ENCODE data around the gene CKAP5. TPM values are rescaled to one million over a fixed set of nuclear protein-coding genes. Genes with fewer than 3 reads are reported as not detected.

The CKAP5 gene
- total and polyA plus RNA-seq, 5 experiments from 2014 or later = 10.7 to 45.7 (median 17.2) TPM

DNA sequence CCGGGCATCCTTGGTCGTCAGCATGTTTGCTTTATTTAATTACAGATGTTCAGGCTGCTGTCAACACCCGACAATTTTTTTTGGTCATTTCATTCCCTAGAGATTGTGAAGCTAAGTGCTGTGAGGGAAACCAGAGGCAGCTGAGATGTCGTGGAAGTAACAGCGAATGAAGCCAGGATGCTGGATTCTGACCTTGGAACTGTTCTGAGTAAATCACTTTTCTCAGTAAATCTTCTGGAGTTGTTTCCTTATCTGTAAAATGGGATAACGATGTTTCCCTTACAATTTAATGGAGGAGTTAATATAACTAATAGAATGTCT is 390 bp upstream of the CKAP5 start:
- Mint-ChIP-seq H3K9me3 (peaks cover 0 to 2% (median 0%) of the 10 kb centered on the region in 9 donors), H3K4me1 (peaks cover 19 to 42% (median 39%) of the 10 kb centered on the region in 4 donors), H3K4me3 (peak overlapping the region; percentile 93 to 99 (median 98)), H3K27ac (peak overlapping the region; percentile 68 to 97 (median 96)), H3K27me3 (no peaks in the 10 kb centered on the region), H3K36me3 (no peaks in the 10 kb centered on the region)
- ATAC-seq (no peak), DNase-seq (no peak)
- POLR2A ChIA-PET = interaction anchor here (1.0 to 1.2 kb wide), 2 partner anchors 8 to 20 kb away, joined by 3 to 6 read pairs; no protein-coding TSS in a partner anchor

DNA sequence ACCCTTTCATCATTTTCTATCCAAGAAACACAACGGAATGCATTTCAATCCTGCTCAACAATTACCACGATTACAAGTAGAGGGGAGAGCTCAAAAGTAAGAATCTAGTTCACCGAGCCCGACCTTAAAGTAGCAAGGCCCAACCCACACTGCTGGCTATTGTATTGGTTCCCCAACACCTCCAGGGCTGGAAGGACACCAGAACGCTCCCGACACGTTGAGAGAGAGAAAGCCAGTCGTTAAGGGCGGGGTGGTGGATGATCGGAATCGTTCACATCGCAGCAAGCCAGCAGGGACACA is 690 bp downstream of the CKAP5 start:
- ATAC-seq (no peak), DNase-seq (no peak)
- Mint-ChIP-seq H3K27ac (peak overlapping the region; percentile 83 to 96 (median 88)), H3K4me1 (peaks cover 19 to 43% (median 41%) of the 10 kb centered on the region in 4 donors), H3K27me3 (no peaks in the 10 kb centered on the region), H3K4me3 (peak overlapping the region; percentile 81 to 99 (median 90)), H3K36me3 (peaks cover 0 to 6% (median 0%) of the 10 kb centered on the region in 3 donors), H3K9me3 (no peaks in the 10 kb centered on the region)
- POLR2A ChIA-PET = interaction anchor here (0.5 to 1.6 kb wide), 2 partner anchors 20 to 22 kb away, joined by 3 to 10 read pairs; no protein-coding TSS in a partner anchor

DNA sequence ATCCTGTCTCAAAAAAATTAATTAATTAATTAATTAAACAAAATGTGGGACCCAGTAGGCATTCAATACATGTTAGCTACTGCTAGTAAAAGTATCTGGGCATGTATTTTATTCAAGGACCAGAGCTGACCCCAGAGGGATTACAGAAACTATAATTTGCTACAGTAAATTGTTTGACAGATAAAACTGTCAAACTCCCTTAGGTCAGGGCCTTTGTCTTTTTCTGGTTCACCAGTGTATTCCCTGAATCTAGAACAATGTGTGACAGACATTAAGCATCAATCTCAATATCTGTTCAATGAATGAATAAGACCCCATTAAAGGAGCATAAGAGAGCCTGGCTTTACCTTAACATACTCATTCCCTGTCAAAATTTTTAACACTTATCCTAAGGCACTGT is 6.0 kb downstream of the CKAP5 start:
- no peak overlapping the region for H3K4me3 Mint-ChIP-seq
- peaks cover 0 to 14% (median 0%) of the 10 kb centered on the region in 3 donors for H3K36me3 Mint-ChIP-seq
- H3K27ac Mint-ChIP-seq = no peak overlapping the region
- H3K27me3 Mint-ChIP-seq = no peaks in the 10 kb centered on the region
- no peaks in the 10 kb centered on the region for H3K9me3 Mint-ChIP-seq
- ATAC-seq (no peak), DNase-seq (no peak)
- POLR2A ChIA-PET = no interaction called here
- peaks cover 17 to 59% (median 57%) of the 10 kb centered on the region in 4 donors for H3K4me1 Mint-ChIP-seq

DNA sequence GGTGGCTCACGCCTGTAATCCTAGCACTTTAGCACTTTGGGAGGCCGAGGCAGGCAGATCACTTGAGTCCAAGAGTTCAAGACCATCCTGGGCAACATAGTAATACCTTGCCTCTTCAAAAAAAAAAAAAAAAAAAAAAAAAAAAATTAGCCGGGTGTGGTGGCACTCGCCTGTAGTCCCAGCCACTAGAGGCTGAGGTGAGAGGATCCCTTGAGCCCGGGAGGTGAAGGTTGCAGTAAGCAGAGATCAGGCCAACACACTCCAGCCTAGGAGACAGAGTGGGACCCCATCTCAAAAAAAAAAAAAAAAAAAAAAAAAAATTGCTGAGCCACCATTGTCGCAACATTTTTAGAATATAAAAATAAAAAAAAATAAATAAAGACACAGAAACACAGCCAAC is 7.6 kb downstream of the CKAP5 start:
- Mint-ChIP-seq H3K36me3 (peaks cover 0 to 14% (median 0%) of the 10 kb centered on the region in 3 donors), H3K27me3 (no peaks in the 10 kb centered on the region), H3K4me3 (no peak overlapping the region), H3K9me3 (no peaks in the 10 kb centered on the region), H3K27ac (no peak overlapping the region), H3K4me1 (peaks cover 15 to 48% (median 42%) of the 10 kb centered on the region in 4 donors)
- ATAC-seq = no peak
- POLR2A ChIA-PET = no interaction called here
- DNase-seq = no peak

DNA sequence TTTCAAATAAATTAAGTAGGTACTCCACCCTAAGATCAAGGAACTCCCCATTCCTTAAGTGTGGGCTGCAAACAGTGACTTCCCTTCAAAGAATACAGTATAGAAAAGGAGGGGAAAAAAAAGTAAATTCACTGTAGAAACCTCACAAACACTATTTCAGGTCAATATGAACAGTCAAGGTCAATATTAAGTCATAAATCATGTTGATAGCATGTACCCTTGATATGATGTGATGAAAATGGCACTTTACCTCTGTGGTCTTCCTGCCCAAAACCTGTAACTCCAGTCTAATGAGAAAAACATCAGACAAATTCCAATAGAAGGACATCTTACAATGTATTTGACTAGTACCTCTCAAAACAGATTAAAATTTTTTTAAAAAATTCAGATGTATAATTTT is 8.2 kb downstream of the CKAP5 start:
- peaks cover 10 to 46% (median 40%) of the 10 kb centered on the region in 4 donors for H3K4me1 Mint-ChIP-seq
- no peaks in the 10 kb centered on the region for H3K27me3 Mint-ChIP-seq
- no peak overlapping the region for H3K4me3 Mint-ChIP-seq
- H3K9me3 Mint-ChIP-seq = no peaks in the 10 kb centered on the region
- DNase-seq = no peak
- no peak overlapping the region for H3K27ac Mint-ChIP-seq
- no peak for ATAC-seq
- peaks cover 0 to 14% (median 0%) of the 10 kb centered on the region in 3 donors for H3K36me3 Mint-ChIP-seq
- POLR2A ChIA-PET = no interaction called here

DNA sequence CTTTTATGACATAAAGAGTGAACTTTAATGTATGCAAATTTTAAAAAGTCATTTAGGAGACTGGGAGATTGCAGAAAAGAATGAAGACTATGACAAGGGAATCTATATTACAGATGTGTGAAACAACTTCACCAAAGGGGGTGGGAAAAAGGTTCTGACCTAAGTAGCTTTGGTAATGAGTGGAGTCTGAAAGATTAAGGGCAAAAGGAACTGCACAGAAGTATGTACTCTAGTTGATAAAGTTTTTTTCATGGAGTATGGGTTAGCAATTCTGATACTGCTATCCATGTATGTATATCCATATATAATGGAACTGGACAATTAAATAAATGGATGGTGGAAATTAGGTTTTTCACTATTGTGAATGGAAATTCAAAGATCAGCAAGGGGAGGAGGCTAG is 9.2 kb downstream of the CKAP5 start:
- POLR2A ChIA-PET = no interaction called here
- Mint-ChIP-seq H3K27me3 (no peaks in the 10 kb centered on the region), H3K9me3 (no peaks in the 10 kb centered on the region), H3K27ac (no peak overlapping the region), H3K4me1 (peaks cover 8 to 42% (median 34%) of the 10 kb centered on the region in 4 donors), H3K4me3 (no peak overlapping the region), H3K36me3 (peaks cover 0 to 14% (median 0%) of the 10 kb centered on the region in 3 donors)
- no peak for ATAC-seq
- DNase-seq = no peak

DNA sequence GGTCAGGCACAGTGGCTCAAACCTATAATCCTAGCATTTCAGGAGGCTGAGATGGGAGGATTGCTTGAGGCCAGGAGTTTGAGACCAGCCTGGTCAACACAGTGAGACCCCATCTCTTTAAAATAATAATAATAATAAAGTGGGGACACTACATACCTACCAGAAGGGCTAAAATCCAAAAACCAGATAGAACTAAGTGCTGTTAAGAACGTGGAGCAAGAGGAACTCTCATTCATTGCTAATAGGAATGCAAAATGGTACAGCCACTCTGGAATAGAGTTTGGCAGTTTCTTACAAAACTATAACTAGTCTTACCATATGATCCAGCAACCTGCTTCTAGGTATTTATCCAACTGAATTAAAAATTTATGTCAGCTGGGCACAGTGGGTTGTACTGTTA is 9.6 kb downstream of the CKAP5 start:
- ATAC-seq = no peak
- Mint-ChIP-seq H3K4me1 (peaks cover 6 to 43% (median 33%) of the 10 kb centered on the region in 4 donors), H3K4me3 (no peak overlapping the region)

DNA sequence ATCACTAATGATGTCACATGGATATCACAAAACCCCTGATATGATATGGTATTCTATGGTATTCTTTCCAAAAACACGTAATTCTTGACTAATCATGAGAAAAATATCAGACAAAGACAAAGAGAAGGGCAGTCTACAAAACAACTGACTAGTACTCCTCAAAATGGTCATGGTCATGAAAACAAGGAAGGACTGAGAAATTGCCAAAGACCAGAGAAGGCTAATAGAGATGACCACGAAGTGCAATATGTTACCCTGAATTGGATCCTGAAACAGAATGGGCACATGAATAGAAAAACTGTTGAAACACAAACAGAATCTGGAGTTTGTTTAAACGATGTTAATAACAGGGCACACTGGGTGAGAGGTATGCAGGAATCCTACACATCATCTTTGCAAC is 10.2 kb downstream of the CKAP5 start:
- Mint-ChIP-seq H3K4me3 (no peak overlapping the region), H3K36me3 (peaks cover 0 to 12% (median 0%) of the 10 kb centered on the region in 3 donors), H3K9me3 (no peaks in the 10 kb centered on the region), H3K27me3 (no peaks in the 10 kb centered on the region), H3K4me1 (peaks cover 9 to 47% (median 31%) of the 10 kb centered on the region in 4 donors), H3K27ac (no peak overlapping the region)
- no peak for DNase-seq
- ATAC-seq = no peak
- POLR2A ChIA-PET = no interaction called here

More for the DNA sequence above, 9.6 kb downstream of the CKAP5 start:
- POLR2A ChIA-PET = no interaction called here
- H3K27me3 Mint-ChIP-seq = no peaks in the 10 kb centered on the region
- no peak overlapping the region for H3K27ac Mint-ChIP-seq
- peaks cover 0 to 14% (median 0%) of the 10 kb centered on the region in 3 donors for H3K36me3 Mint-ChIP-seq
- H3K9me3 Mint-ChIP-seq = no peaks in the 10 kb centered on the region
- DNase-seq = no peak

DNA sequence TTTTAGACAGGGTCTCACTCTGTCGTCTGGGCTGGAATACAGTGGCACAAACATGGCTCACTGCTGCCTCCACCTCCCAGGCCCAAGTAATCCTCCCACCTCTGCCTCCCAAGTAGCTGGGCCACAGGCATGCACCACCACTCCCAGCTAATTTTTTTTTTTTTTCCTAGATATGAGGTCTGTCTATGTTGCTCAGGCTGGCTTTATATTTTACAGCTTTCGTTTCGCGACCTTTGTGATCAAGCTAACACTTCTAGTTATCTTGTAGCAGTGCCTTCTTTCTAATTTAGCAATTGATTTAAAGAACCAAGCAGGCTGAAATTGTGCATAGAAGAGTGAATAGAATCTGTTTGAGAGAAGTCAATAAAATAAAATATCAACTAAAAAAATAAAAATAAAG is 11.3 kb downstream of the CKAP5 start:
- Mint-ChIP-seq H3K27me3 (no peaks in the 10 kb centered on the region), H3K36me3 (peaks cover 0 to 9% (median 0%) of the 10 kb centered on the region in 3 donors), H3K4me1 (peaks cover 9 to 50% (median 31%) of the 10 kb centered on the region in 4 donors), H3K27ac (no peak overlapping the region), H3K9me3 (no peaks in the 10 kb centered on the region), H3K4me3 (no peak overlapping the region)
- DNase-seq (no peak), ATAC-seq (no peak)
- POLR2A ChIA-PET = no interaction called here

DNA sequence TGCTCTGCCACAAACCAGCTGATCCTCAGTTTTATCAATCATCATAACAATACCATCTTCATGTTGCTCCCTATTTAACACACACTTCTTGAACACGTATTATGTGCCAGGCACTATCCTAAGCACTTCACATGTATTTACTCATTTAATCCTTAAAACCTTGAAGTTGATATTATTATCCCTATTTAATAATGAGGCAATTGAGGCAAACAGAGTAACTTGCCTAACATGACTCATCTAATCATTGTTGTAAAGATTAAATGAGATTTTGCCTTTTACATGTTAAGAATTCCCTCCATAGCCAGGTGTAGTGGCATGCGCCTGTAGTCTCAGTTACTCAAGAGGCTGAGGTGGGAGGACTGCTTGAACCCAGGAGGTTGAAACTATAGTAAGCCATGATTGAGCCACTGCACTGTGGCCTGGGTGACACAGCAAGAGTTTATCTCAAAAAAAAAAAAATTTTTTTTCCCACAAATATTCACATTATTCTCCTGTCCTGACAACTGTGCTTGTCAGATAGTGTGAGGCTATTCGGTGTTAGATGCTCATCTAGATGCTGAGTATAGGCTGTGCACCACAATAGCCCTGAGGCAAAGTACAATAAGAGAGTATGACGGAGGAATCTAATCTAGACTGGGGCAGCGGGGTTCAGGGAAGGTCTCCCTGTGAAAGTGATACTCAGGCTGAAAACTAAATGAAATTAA is 13.4 kb downstream of the CKAP5 start:
- Mint-ChIP-seq H3K27ac (peak overlapping the region in 1 of 10 donors; percentile 10), H3K4me3 (no peak overlapping the region), H3K9me3 (no peaks in the 10 kb centered on the region), H3K27me3 (no peaks in the 10 kb centered on the region), H3K36me3 (peaks cover 0 to 6% (median 0%) of the 10 kb centered on the region in 3 donors), H3K4me1 (peaks cover 10 to 51% (median 21%) of the 10 kb centered on the region in 4 donors)
- no peak for DNase-seq
- no peak for ATAC-seq
- POLR2A ChIA-PET = no interaction called here

DNA sequence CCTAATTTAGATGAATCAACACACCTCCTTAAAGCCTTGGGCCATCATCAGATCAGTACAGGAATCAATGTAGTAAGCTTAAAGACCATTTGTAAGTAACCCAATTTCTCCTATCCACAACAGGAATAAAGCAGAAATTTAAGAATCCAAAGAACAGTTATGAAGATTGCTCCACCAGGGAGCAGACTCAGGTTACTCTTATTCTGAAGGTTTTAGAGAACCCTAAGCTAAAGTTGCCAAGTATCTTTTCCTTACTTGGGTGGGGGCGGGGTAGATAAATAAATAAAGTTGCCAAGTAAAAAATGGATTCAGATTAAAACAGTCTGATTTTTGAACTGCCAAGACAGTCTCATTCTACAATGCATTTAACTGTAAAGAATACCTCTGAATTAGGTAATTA is 18.1 kb downstream of the CKAP5 start:
- POLR2A ChIA-PET = no interaction called here

DNA sequence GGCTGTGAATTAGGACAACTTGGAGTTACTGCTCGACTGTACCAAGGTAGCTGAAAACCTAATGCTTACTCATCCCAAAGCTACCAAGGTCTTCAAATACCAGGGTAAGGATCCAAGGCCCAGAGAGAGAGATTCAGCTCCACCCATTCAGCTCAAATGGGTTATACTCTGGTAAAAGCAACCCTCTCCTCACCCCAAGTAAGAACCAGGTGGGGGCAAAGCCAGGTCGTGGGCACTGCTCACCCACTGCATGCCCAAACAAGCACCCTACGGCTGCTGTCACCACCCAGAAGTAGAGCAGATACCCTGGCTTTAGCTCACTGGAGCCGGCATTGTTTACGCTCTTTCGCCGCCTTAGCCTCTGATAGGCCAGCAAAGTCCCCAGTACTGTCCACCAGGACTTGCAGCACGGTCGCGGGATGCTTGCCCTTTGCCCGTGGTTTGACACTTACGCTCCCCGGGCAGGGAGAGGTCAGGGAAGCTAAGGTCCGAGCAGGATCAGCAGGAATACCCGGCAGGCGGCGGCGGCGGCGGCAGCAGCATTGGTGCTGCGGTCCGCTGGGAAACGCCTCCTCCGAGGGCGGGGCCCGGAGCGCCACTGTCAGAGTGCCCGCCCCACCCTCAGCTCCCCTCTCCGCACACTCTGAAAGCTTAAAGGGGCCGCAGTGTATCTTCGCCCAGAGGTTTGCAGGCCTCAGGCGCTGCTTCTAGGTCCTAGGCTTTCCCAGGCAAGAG is 19.6 kb downstream of the CKAP5 start:
- H3K27me3 Mint-ChIP-seq = no peaks in the 10 kb centered on the region
- POLR2A ChIA-PET = interaction anchor here (0.5 to 2.6 kb wide), 4 partner anchors 19 to 126 kb away, joined by 3 to 10 read pairs (median 4); partner anchors contain the start of genes ARHGAP1, CKAP5 and ZNF408
- peaks cover 12 to 33% (median 31%) of the 10 kb centered on the region in 4 donors for H3K4me1 Mint-ChIP-seq

More for the DNA sequence above, 18.1 kb downstream of the CKAP5 start:
- H3K36me3 Mint-ChIP-seq = no peaks in the 10 kb centered on the region
- H3K4me1 Mint-ChIP-seq = peaks cover 12 to 41% (median 32%) of the 10 kb centered on the region in 4 donors
- DNase-seq (no peak), ATAC-seq (no peak)
- no peaks in the 10 kb centered on the region for H3K27me3 Mint-ChIP-seq
- H3K4me3 Mint-ChIP-seq = peak overlapping the region in 8 of 10 donors; percentile 29 to 90 (median 85)
- H3K27ac Mint-ChIP-seq = peak overlapping the region in 1 of 10 donors; percentile 7
- no peaks in the 10 kb centered on the region for H3K9me3 Mint-ChIP-seq

DNA sequence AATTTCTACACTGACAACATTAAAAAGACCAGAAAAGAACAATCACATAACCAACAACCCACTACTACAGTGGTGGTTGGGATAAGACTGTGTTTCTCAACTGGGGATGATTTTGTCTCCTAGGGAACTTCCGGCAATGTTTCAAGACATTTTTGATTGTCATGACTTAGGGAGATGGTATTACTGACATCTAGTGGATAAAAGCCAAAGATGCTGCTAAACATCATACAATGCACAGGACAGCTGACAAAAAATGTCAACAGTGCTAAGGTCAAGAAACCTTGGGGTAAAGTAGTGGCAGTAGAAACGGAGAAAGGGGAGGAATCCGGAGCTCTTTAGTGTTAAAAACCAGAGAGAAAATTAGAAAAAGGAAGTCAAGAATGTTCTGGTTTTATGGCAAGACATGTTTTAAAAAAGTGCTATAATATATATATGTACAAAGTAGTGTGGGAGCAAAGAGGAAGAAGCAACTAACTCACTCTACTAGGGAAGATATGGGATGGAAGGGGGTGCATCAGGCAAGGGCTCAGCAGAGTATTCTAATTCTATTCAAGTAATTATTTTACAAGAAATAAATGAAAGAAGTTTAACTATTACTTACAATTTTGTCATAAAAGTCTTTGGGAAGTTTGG is 37.2 kb downstream of the CKAP5 start:
- Mint-ChIP-seq H3K4me3 (no peak overlapping the region), H3K27me3 (no peaks in the 10 kb centered on the region), H3K9me3 (no peaks in the 10 kb centered on the region), H3K27ac (no peak overlapping the region), H3K4me1 (peaks cover 0 to 5% (median 3%) of the 10 kb centered on the region in 4 donors), H3K36me3 (peaks cover 0 to 65% (median 8%) of the 10 kb centered on the region in 3 donors)
- DNase-seq (peak in 1 of 10 donors; percentile 2), ATAC-seq (peak in 1 of 2 donors; percentile 33)
- POLR2A ChIA-PET = no interaction called here

More for the DNA sequence above, 19.6 kb downstream of the CKAP5 start:
- Mint-ChIP-seq H3K27ac (peak overlapping the region; percentile 7 to 91 (median 69)), H3K9me3 (no peaks in the 10 kb centered on the region), H3K36me3 (no peaks in the 10 kb centered on the region), H3K4me3 (peak overlapping the region; percentile 81 to 91 (median 85))
- peak; percentile 100 for ATAC-seq
- DNase-seq = peak; percentile 56 to 79 (median 70)
